ENCODE results near the gene IGSF23. TPM values are rescaled to one million over a fixed set of nuclear protein-coding genes. Genes with fewer than 3 reads are reported as not detected.
A peak's percentile ranks its signal among the peaks of the same experiment; 100 is the strongest.

IGSF23 gene
- total and polyA plus RNA-seq, 2 of the 13 experiments (the other 11 are each of a cell fraction or from before 2014, with no cell fraction given): 2.3 to 8.8 TPM

DNA sequence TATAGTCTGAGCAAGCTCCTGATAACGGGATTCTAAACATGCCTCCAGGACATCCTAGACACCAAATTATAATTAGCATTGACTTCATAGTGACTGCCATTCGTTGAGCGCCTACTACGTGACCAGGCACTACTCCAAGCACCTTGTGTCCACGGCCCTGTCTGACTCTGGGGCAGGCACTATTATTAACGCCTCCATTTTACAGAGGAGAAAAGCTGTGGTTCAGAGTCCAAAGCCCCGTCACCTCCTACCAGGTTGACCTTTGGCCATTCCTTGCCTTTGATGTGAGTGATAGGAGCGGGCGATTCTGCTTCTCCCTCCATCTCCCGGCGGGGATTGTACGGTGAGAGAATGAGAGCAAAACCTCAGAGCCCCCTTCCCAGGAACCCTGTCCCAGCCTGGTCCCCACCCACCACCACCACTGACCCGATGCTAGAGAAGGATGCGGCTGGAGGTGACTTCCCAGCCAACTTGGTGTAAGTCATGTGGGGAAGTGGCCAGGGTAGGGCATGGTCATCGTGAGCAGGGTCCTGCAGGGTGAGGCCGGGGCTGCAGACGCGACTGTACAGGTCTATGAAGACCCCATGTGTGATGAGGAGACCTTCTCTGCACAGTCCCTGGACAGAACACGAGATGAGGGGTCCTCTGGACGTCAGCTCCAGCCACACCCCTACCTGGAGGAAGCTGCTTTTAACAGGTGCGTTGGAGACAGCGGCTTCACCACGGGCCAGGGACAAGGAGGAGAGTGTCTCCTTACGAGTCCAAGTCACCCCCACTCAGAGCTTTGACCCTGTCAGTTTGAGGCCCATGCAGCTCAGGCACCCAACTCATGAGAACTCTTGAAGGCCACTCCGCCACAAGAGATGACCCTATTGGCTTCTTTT lies at the start of gene IGSF23 (continued):
- TF ChIP-seq MYC (CRISPR knock-in tag; IDR thresholded peaks at IDR 0.05; ENCODE audit: borderline replicate concordance): no peak
- TF ChIP-seq, protein P1, sequence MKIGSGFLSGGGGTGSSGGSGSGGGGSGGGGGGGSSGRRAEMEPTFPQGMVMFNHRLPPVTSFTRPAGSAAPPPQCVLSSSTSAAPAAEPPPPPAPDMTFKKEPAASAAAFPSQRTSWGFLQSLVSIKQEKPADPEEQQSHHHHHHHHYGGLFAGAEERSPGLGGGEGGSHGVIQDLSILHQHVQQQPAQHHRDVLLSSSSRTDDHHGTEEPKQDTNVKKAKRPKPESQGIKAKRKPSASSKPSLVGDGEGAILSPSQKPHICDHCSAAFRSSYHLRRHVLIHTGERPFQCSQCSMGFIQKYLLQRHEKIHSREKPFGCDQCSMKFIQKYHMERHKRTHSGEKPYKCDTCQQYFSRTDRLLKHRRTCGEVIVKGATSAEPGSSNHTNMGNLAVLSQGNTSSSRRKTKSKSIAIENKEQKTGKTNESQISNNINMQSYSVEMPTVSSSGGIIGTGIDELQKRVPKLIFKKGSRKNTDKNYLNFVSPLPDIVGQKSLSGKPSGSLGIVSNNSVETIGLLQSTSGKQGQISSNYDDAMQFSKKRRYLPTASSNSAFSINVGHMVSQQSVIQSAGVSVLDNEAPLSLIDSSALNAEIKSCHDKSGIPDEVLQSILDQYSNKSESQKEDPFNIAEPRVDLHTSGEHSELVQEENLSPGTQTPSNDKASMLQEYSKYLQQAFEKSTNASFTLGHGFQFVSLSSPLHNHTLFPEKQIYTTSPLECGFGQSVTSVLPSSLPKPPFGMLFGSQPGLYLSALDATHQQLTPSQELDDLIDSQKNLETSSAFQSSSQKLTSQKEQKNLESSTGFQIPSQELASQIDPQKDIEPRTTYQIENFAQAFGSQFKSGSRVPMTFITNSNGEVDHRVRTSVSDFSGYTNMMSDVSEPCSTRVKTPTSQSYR (CRISPR knock-in tag; IDR thresholded peaks at IDR 0.05; ENCODE audit: borderline replicate concordance): no peak; the same call in 1 of the 2 replicates
- TF ChIP-seq, protein P2, sequence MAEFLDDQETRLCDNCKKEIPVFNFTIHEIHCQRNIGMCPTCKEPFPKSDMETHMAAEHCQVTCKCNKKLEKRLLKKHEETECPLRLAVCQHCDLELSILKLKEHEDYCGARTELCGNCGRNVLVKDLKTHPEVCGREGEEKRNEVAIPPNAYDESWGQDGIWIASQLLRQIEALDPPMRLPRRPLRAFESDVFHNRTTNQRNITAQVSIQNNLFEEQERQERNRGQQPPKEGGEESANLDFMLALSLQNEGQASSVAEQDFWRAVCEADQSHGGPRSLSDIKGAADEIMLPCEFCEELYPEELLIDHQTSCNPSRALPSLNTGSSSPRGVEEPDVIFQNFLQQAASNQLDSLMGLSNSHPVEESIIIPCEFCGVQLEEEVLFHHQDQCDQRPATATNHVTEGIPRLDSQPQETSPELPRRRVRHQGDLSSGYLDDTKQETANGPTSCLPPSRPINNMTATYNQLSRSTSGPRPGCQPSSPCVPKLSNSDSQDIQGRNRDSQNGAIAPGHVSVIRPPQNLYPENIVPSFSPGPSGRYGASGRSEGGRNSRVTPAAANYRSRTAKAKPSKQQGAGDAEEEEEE (CRISPR knock-in tag; IDR thresholded peaks at IDR 0.05; ENCODE audit: borderline replicate concordance): 0 out of 2 replicates have a peak, but pooled peaks have one; percentile 56
- TF ChIP-seq NONO (IDR thresholded peaks at IDR 0.05): no peak
- TF ChIP-seq NONO (CRISPR knock-in tag; conservative IDR thresholded peaks at IDR 0.05): 0 out of 2 replicates have a peak, but pooled peaks have one; percentile 55
- peak; percentile 90 to 91 for TF ChIP-seq NR2F1 (CRISPR knock-in tag; IDR thresholded peaks at IDR 0.05)
- TF ChIP-seq HHEX (CRISPR knock-in tag; IDR thresholded peaks at IDR 0.05): no peak; the same call in 1 of the 2 replicates
- no peak for TF ChIP-seq MAFK (conservative IDR thresholded peaks at IDR 0.05 in 1 of 2, IDR thresholded peaks at IDR 0.05 in 1 of 2; ENCODE audit: low read length in 2 of 2)
- no peak for TF ChIP-seq LCORL (IDR thresholded peaks at IDR 0.05)
- TF ChIP-seq LCORL (CRISPR knock-in tag; IDR thresholded peaks at IDR 0.05): peak; percentile 86
- TF ChIP-seq SSRP1 (CRISPR knock-in tag; IDR thresholded peaks at IDR 0.05): peak; percentile 67; the same call in 1 of the 2 replicates
- TF ChIP-seq TBP (CRISPR knock-in tag; IDR thresholded peaks at IDR 0.05): no peak
- no peak for TF ChIP-seq FOXO4 (CRISPR knock-in tag; conservative IDR thresholded peaks at IDR 0.05)
- TF ChIP-seq CBX1 (IDR thresholded peaks at IDR 0.05; ENCODE audit: low read depth): no peak
- TF ChIP-seq ZKSCAN8 (CRISPR knock-in tag; IDR thresholded peaks at IDR 0.05; ENCODE audit: borderline replicate concordance): no peak
- TF ChIP-seq PRDM4 (CRISPR knock-in tag; IDR thresholded peaks at IDR 0.05; ENCODE audit: borderline replicate concordance): no peak
- TF ChIP-seq ZNF788 (CRISPR knock-in tag; IDR thresholded peaks at IDR 0.05; ENCODE audit: borderline replicate concordance): peak; percentile 61; the same call in 1 of the 2 replicates
- TF ChIP-seq ZSCAN25 (CRISPR knock-in tag; IDR thresholded peaks at IDR 0.05): peak; percentile 85; the same call in 1 of the 2 replicates
- TF ChIP-seq, protein P3, sequence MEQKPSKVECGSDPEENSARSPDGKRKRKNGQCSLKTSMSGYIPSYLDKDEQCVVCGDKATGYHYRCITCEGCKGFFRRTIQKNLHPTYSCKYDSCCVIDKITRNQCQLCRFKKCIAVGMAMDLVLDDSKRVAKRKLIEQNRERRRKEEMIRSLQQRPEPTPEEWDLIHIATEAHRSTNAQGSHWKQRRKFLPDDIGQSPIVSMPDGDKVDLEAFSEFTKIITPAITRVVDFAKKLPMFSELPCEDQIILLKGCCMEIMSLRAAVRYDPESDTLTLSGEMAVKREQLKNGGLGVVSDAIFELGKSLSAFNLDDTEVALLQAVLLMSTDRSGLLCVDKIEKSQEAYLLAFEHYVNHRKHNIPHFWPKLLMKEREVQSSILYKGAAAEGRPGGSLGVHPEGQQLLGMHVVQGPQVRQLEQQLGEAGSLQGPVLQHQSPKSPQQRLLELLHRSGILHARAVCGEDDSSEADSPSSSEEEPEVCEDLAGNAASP (CRISPR knock-in tag; IDR thresholded peaks at IDR 0.05; ENCODE audit: borderline replicate concordance): peak; percentile 23; the same call in 1 of the 2 replicates
